ENCODE measurements around the gene SLC22A15.
"Not testable (repeated sequence)": the region's sequence is repeated elsewhere in the genome, so short reads cannot be mapped to it uniquely, and the experiment has no call there.

Gene SLC22A15

DNA sequence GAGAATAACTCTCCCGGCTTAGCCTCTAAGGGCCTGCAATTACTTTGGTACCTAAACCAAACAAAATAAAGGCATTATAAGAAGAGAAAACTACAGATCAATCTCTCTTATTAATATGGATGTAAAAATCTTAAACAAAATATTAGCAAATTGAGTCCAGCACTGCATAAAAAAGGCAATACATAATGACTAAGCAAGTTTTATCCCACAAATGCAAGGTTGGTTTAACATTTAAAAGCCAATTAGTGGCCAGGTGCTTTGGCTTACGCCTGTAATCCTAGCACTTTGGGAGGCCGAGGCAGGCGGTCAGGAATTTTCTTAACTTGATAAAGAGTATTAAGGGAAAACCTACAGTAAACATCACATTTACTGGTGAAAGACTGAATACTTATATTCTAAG lies 67.8 kb downstream of the SLC22A15 start:
- no peak for DNase-seq

- DNase-seq: not testable (repeated sequence)
These were observed 70.6 kb downstream of the SLC22A15 start for GRCh38 chr1:116046933-116047332.

GRCh38 chr1:116051896-116052295 lies 75.6 kb downstream of the SLC22A15 start:
- not testable (repeated sequence) for DNase-seq

GRCh38 chr1:116062201-116062600 lies 85.9 kb downstream of the SLC22A15 start:
- no peak for DNase-seq

DNA sequence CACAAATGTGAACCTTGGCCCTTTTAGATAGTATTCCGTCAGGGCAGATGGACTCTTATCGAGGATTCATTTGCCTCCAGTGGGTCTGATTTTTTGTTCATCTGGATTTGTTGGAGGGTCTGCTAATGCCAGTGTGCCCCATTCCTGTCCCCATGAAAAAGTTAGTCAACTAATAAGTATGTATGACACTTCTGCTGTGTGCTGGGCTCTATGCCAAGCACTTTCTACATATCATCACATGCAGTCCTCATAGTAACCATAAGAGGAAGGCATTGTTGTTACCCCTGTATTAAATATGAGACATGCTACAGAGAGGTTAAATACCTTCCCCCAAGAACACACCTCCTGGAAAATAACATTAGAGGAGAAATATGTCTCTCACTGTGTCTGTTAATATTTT lies 88.3 kb downstream of the SLC22A15 start:
- no peak for DNase-seq

- DNase-seq: no peak
These were observed 90.7 kb downstream of the SLC22A15 start for GRCh38 chr1:116066868-116067565.

DNA sequence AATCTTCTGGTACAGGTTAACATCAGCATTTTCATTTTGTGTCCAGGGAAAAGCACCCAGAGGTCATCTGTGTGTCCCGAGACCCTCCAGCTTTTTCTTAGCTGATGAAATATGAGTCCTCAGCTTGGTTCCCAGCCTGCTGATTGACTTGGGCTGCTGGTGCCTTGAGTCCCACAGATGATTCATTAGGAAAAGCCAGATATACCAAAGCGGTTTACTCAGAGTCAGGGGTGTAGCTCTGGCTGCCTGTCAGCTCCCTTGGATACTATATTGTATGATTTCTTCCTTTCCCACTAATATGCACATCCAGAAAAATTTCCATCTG lies 91.2 kb downstream of the SLC22A15 start:
- no peak for DNase-seq

DNA sequence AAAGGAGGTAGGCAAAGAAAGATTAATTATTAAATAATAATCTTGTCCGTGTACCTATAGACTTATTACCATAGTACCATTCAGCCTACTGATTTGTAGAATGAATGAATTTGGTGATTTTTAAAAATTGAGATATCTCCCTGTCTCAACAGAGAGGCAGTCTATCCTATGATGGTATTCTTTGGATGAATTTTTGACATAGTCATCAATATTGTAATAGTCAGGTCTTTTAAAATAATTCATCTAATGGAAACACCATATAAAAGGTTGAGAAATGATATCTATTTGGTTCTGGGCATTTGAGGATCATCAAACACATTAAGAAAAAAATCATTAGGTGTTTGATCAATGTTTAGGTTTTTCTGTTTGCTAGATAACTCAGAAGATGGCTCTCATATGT lies 99.3 kb downstream of the SLC22A15 start:
- no peak for DNase-seq

GRCh38 chr1:116075990-116076389 lies 99.7 kb downstream of the SLC22A15 start:
- DNase-seq: no peak

DNA sequence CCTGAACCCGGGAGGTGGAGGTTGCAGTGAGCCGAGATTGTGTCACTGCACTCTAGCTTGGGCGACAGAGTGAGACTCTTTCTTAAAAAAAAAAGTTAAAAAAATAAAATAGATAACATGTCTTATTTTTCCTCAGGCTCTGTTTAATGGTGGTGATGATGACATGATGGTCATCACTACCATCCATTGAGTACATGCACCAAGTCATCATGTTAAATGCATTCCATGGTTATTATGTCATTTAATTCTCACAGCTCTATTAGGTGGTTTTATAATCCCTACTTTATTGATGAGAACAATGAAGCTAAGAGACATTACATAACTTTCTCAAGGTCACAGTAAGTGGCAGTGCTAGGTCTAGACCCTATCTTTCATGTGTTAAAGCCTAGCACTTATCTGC lies 100.5 kb downstream of the SLC22A15 start:
- DNase-seq: no peak

DNA sequence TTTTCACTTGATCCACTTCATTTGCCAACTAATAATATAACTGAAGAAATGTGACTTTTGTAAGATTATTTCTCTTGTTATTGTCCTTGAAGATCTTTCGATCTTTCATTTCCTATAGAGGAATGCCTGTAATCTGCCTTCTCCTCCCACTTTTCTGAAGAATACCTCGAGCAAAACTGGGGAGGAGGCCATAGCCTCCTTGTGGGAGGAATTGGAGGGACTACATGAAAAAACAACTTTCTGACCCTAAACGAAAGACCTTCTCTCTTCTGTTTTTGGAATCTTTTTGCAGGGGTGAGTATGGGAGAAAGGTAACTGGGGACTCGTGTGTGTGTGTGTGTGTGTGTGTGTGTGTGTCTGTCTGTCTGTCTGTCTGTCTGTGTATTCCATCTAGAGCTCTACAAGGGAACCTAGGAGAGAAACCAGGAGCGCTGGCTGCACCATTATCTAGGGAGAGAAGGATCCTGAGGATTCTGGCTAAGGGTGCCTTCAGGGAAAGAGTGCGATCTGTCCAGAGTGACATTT lies 102.4 kb downstream of the SLC22A15 start:
- DNase-seq: no peak

- DNase-seq: no peak
These were observed 111.3 kb downstream of the SLC22A15 start for GRCh38 chr1:116087628-116088027.

GRCh38 chr1:116089870-116090269 lies 113.6 kb downstream of the SLC22A15 start:
- DNase-seq: no peak

- DNase-seq: no peak
These were observed 114.8 kb downstream of the SLC22A15 start for GRCh38 chr1:116091083-116091482.

DNA sequence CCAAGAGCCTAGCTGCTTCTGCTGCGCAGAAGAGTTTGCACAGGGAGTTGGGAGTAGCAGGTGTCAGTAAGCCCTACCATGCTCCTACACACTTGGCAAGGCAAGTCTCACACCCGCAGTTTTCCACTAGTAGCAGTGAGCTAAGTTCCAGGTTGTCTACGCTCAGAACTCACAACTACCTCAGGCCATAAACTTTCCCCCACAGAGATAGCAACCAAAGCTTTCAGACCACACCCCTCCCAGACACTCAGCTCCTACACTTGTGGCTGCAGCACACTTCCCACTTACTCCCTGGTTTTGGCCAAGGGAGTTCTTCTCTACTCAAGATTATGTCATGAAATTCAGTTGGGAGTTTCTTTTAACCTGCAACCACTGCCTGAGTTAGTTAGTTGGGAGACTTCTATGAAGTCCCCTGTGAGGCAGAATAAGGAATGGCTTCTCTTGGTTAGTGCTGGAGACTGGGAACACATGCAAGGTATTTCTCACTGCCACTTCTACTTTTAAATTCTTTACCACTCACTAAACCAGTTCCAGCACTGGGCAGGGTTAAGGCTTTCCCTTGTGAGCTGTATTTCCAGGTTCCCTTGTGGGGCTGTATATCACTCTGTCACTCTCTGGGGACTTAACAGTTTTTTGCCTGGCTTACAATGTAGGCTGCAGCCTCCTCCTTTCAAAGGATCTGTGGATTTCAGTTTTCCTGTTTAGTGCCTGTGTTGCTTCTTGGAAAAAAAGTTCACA lies 116.6 kb downstream of the SLC22A15 start:
- no peak for DNase-seq

GRCh38 chr1:116095027-116095426 lies 118.7 kb downstream of the SLC22A15 start:
- DNase-seq: no peak

GRCh38 chr1:116096013-116096618 lies 119.8 kb downstream of the SLC22A15 start:
- no peak for DNase-seq

GRCh38 chr1:116097626-116098025 lies 121.3 kb downstream of the SLC22A15 start:
- no peak for DNase-seq

DNA sequence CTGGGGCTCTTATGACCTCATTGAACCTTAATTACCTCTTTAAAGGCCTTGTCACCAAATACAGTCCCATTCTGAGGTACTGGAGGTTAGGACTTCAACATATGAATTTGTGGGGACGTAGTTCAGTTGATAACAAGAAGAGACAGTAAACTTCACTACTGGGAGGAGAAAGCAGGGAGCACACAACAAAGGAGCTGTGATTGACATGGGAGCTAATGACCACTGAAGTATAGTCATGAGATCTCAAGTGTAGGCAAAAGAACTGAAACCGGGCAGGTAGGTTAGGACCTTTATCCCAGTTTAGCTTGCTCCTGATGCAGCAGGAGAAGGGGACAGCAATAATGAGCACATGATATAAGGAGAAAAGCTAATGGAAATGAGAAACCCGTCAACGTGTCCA lies 123.1 kb downstream of the SLC22A15 start:
- no peak for DNase-seq

DNA sequence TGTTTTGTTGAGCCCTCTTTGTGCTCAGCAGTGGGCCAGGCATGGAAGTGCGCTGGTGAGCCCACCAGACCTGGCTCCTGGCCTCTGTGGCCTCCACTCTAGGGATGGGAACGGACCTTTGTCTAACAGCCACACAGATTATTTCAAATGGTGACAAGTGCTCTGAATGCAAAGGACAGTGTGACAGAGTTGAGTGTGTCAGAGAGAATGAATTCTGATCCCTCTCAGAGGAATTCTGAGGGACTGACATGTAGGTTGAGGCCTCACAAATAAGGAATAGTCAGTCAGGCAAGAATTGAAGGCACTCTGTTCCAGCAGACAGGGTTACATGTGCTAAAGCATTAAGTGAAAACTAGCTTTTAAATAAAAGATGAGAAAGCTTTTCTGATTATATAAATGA lies 123.6 kb downstream of the SLC22A15 start:
- no peak for DNase-seq

DNA sequence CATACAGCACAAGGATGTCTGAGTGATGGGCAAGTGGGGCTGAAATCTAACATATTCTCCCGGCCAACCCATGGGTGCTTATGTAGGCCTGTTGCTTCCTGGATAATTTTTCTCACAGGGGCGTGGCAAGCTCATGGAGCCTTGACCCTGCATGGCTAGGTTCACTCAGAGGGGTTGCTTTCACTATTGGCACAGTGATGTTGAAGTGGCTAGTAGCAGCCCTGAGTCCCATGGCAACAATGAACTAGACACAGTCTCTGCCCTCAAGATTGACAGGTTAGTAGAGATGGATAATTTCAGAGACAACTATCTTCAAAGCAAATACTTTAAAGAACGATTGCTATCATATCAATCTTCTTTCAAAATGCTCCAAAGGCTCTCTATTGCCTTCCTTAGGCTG lies 128.4 kb downstream of the SLC22A15 start:
- DNase-seq: no peak

DNA sequence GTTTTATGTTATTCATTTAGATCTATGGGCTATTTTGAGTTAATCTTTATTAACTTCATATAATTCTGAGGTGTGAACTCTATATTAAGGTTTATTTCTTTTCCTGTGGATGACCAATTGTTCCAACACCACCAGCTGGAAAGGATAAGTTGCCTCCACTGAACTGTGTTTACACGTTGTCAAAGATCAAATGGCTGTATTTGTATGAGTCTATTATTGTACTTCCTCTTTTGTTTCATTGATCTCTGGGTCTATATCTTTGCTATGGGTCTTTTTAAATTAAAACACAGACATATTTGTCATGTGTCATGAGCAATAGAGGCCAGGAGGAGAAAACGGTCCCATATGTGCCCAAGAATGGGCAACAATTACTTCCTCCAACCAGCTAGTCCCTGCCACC lies 129.7 kb downstream of the SLC22A15 start:
- no peak for DNase-seq

GRCh38 chr1:116106646-116107045 lies 130.3 kb downstream of the SLC22A15 start:
- DNase-seq: no peak

DNA sequence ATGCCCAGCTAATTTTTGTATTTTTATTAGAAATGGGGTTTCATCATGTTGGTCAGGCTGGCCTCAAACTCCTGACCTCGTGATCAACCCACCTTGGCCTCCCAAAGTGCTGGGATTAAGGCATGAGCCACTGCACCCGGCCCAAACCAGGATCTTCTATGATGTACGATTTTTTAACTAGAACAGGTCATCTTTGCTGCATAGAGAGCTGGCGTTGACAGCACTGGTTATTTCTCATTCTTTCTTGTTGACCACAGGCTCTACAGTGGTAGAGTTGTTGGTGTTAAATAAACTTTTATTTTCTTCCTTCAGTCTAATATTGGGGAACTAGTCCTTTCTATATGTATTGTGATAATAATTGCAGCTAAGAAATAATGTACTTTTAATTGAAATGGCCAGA lies 131.1 kb downstream of the SLC22A15 start:
- DNase-seq: no peak
